LoVo (cell line): Measurements from ENCODE around the gene ARPIN.
"Not testable (repeated sequence)": the region's sequence is repeated elsewhere in the genome, so short reads cannot be mapped to it uniquely, and the experiment has no call there.

Experiments used
- DNase-seq: peaks from one replicate; pipeline ENCODE4 v3.0.0-alpha.2; 2016; ENCODE audit warnings: low spot score

The ARPIN gene

DNA sequence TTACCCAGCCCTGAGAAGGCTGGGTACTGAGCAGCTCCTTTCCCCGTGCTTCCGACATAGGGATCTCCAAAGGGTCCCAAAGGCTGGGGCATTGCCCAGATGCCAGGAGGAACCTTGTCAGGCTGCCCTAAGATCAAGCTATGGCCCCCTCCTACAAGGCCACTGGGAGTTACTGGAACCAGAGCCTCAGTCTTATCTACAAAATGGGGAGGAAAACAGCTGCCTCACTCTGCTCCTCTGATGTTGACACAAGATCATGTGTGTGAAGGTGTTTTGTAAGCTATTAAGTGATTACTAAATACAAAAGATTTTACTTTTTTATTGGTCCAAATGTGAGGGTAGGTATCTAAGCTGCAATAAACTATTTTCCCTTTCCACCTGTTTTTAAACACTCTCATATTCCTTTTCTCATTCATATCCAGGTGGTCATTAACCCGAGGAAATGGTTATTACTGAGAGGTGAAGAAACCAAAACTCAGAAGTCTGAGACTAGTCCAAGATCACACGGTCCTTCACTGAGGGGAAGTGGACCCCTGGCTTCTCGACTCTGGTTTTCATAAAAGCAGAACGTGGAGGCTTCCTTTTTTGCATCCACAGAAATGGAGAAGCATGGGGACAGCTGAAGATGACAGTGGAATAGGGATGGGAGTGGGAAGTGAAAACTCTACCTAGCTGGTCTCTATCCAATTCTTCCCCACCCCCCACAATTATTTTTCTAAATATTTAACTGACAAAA is 1.7 kb downstream of the ARPIN start:
- DNase-seq: no peak

GRCh38 chr15:89909611-89910010 is 3.1 kb downstream of the ARPIN start:
- no peak for DNase-seq

DNA sequence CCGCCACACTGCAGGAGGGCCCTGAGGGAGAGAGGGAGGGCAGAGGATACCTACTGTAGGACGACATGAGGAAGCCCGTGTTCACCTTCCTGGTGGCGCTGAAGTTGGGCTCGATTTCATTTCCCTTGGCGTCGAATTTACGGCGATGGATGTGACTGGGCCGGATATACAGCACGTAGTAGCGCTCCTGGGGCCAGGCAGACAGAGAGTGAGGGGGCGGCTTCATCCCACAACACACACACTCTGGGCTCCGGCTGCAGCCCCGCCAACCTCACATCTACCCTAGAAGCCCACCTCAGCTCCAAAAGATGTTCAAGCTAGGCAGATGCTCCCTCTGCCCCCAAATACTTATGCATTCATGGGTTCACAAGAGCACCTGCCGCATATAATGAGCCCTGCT is 4.5 kb downstream of the ARPIN start:
- no peak for DNase-seq

GRCh38 chr15:89907289-89907688 is 5.5 kb downstream of the ARPIN start:
- no peak for DNase-seq

- DNase-seq: no peak
These were observed 6.8 kb downstream of the ARPIN start for GRCh38 chr15:89905846-89906378.

- DNase-seq: no peak
These were observed 8.2 kb downstream of the ARPIN start for GRCh38 chr15:89904519-89904918.

GRCh38 chr15:89903858-89904130 is 9.0 kb downstream of the ARPIN start:
- DNase-seq: no peak

DNA sequence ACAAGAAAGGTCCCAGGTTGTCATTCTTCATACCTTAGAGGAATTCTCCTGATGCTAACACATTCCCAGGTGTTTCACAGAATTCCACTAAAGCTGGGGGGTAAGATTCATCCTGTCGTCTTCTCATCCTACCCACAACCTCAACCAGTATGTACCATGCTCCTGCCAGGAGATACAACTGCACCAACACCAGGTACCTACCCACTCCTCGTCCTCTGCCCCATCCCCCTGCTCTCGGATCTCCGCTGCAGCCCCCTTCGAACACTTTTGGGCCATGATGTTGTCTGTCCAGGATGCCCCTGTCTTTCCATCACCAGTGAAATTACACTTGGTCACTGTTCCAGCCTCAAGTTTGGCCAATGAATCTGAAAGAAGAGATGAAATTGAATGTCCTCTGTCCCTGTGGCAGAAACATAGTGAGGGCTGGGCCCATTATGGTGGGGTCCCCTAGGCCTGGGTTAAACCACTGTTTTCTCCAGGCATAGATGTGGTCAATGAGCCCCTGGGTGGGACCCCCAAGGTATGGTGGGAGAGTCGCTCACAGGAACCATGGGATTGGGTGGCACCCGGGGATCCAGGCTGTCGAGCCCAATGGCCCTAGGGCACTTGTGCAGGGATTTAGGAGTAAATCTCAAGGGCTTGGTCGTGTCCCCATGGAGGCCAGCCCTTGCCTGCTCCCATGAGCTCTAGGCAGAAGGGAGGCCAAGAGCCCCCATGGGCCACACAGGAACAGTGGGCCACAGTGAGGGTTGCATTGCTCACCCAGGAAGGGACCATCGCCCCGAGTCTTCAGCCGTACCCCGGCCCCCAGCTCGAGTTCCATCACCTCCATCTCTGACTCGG is 9.5 kb downstream of the ARPIN start:
- no peak for DNase-seq

- no peak for DNase-seq
These were observed 11.9 kb downstream of the ARPIN start for GRCh38 chr15:89900849-89901248.

GRCh38 chr15:89899951-89900567 is 12.7 kb downstream of the ARPIN start:
- DNase-seq: no peak

DNA sequence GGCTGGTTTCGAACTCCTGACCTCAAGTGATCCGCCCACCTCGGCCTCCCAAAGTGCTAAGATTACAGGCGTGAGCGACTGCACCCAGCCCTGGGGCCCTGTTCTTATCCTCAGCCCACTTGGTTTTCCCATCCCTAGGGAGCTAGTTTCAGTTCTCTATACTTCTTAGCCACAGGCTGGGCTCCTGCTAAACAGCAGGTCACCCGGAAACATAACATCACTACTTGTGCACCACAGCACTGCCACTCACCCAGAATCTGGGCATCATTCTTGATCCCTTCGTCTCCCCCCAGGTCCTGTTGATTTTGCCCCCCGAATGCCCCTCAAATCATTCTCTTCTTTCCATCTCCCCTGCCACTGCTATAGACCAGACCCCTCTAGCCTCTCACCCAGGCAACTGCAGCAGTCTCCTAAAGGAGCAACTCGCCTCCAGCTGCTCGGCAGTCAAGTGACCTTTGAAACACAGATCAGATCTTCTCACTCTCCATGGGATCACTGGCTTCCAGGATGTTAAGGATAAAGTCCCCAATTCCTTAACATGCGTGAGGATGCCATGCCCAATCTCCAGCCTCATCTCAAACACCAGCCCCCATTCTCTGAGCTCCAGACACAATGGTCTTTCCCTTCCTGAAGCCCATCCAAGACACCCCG is 13.3 kb downstream of the ARPIN start:
- no peak for DNase-seq

GRCh38 chr15:89898614-89899294 is 14.0 kb downstream of the ARPIN start:
- DNase-seq: peak; percentile 65

DNA sequence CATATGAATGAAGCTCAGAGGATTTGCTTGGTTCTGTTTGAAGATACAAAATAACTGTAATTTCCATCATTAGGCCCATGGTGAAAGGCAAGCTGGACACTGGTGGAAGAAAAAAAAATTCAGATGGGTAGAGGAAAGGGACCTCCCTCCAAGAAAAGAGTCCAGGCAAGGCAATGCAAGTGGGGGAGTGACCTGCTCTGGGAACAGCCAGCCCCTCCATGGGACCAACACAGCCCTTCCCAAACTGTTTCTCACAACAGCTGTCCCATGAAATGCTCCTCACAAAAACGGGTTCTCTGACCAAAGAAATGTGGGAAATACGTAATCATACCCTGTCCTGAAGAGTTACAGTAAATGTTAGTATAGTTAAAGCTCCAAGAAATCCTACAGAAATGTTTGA is 14.6 kb downstream of the ARPIN start:
- DNase-seq: no peak

DNA sequence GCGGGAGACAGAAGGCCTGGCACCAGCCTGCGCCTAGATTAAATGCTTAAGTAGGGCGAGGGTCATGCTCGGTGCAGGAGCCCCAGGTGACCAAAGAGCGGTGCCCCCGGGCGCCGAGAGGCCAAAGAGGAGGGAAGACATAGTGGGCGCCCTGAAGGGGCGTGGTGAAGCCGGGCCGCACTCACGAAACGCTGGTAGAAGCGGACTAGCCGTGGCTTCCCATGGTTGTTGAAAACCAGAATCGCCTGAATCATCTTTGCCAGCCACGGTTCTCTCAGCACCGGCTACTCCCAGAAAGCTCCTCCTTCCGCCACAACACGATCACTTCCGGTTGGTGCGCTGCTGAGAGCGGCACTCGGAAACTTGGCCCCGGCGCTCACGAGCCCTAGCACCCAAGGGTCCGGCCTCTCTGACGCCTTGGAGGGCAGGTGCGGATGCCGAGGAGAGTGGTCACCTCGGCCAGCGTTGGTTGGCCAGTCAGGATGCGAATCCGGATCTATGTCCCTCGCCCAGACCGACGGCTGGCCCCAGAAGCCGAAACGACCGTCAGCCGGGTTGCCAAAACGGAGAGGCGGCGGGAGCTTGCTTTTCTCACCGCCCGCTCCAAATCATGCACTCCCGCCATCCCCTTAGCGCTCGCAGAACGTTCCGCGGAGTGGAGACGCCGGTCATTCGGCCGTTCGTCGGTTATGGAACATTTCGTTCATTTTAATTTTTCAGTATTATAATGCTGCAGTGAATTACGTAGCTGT is 18.9 kb downstream of the ARPIN start, which contains the start of gene AP3S2:
Gene AP3S2, minus strand, starts transcription at position 299 of the 752 bp plus-strand sequence. Its CDS starts 45 bp downstream, at position 254.
- peak; percentile 97 for DNase-seq

DNA sequence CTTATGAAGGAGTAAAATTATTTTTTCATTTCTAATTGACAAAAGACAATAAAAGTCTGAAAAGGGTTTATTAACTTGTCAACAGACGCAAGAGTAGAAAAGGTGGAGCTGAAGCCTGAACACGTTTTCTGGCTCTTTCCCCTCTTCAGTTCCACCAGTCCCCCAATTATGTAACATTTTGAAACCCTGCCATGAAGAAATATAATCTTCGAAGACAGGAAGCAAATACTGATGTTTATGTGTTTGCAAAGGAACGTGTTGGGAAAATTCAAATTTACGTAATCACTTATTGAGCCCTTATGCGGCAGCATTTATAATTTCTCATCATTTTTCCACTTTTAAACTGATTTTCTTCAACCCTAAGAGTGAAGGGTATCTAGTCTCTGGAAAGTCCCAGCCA is 19.7 kb downstream of the ARPIN start:
- no peak for DNase-seq

DNA sequence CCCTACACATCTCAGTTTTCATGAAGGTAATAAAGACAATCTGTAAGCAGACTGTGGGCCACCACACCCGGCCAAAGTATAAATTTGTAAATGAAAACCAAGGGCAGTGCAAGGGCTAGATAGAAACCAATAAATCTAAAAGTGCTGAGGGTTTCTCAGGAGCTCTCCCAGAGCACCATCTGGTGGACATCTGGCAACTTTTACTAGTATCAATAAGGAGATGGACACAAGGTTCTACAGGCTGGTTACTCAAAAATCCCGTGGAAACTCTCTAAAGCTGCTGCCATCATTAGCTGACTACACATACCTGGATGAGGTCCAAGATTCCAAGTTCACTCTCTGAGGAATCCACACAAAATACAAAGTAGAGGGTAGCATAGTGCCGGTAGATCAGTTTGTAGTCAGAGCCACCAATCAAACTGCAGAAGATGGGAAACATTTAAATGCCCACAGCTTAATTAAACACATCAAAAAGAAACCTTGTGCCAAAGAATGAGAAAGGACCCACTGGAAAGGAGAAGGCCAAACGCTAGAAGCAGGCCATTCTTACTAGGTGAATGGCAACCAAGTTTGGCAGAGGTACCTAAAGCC is 24.4 kb downstream of the ARPIN start:
- DNase-seq: no peak

- DNase-seq: no peak
These were observed 27.1 kb downstream of the ARPIN start for GRCh38 chr15:89885611-89886010.

- not testable (repeated sequence) for DNase-seq
These were observed 27.6 kb downstream of the ARPIN start for GRCh38 chr15:89885179-89885578.

DNA sequence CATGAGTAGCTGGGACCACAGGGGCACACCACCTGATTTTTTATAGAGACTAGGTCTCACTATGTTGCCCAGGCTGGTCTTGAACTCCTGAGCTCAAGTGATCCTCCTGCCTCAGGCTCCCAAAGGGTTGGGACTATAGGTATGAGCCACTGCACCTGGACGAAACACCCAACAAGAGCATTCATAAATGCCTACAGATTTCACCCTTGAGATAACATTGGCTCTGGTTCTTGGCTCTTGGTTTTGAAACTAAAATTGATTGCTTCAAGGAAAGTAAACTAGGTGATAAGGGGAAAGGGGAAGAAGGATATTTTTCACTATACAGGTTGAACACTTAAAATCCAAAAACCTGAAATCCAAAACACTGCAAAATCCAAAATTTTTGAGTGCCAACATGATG is 29.2 kb downstream of the ARPIN start:
- no peak for DNase-seq

DNA sequence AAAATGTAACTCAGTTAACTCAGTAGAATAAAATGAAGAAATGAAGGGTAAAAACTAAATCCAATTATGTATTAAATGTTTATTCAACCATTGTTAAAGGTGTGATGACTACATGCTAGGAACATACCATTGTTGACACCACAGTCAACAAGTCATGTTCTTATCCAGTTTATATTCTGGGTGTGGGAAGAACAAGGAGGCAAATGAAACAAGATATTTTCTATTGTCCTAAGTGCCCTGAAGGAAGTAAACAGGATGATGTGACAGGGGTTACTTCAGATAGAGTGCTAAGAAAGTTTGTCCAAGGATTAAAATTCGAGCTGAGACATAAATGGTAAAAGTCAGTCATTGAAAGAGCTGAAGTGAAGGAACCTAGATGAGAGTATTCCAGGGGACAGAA is 32.0 kb downstream of the ARPIN start:
- DNase-seq: no peak

DNA sequence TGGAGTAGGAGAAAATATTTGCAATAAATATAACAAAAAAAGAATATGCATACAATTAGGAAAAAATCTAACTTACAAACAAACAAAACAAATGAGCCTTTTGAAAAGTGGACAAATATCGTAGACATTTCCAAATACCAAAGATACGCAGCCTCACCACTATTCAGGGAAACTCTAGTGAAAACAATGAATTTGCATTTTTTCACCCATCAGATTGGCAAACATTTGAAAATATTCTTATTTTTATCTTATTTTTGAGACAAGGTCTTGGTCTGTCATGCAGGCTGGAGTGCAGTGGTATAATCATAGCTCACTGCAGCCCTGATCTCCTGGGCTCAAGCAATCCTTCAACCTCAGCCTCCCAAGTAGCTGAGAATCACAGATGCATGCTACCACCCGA is 34.4 kb downstream of the ARPIN start:
- DNase-seq: no peak
